Measurements from ENCODE around the gene CALN1. TPM values are rescaled to one million over a fixed set of nuclear protein-coding genes. Genes with fewer than 3 reads are reported as not detected.

The CALN1 gene
- total and polyA plus RNA-seq, 2 of the 8 experiments (the other 6 are each of a cell fraction or from before 2014, with no cell fraction given) = 6.4 to 15.2 TPM

- TF ChIP-seq BRCA1 (IDR thresholded peaks at IDR 0.05; ENCODE audit: low read depth, low read length) (no peak), SUZ12 (IDR thresholded peaks at IDR 0.05; ENCODE audit: low read length) (no peak), KDM5A (IDR thresholded peaks at IDR 0.05; ENCODE audit: low read length) (no peak), TAF1 (IDR thresholded peaks at IDR 0.05; ENCODE audit: low read depth, low read length) (no peak), HDAC6 (IDR thresholded peaks at IDR 0.05; ENCODE audit: low read depth, low read length) (no peak), GTF2F1 (IDR thresholded peaks at IDR 0.05; ENCODE audit: borderline replicate concordance, low read depth, low read length) (no peak)
Observed at GRCh38 chr7:72112530-72112929, 299.6 kb downstream of the CALN1 start (continued).

Data from H1 (cell line).